SJCRH30 (cell line): ENCODE measurements around the gene GTF3C1. TPM values are rescaled to one million over a fixed set of nuclear protein-coding genes. Genes with fewer than 3 reads are reported as not detected.
A peak's percentile ranks its signal among the peaks of the same experiment; 100 is the strongest.

ENCODE experiments used
- DNase-seq, 2 experiments: peaks; one replicate each; pipeline ENCODE4 v3.0.0-alpha.2; 2015 to 2020
- H3K27ac ChIP-seq: fragments of 250-450 bp; sonication (Bioruptor Pico); 2 replicates; pipeline ENCODE4 v1.5.1; 2020; ENCODE audit warnings: mild to moderate bottlenecking, moderate library complexity
- H3K27me3 ChIP-seq: fragments of 250-450 bp; sonication (Bioruptor Pico); 2 replicates; pipeline ENCODE4 v1.5.1; 2020; ENCODE audit warnings: mild to moderate bottlenecking, moderate library complexity
- H3K36me3 ChIP-seq: fragments of 250-450 bp; sonication (Bioruptor Pico); 2 replicates; pipeline ENCODE4 v1.5.1; 2020; ENCODE audit warnings: mild to moderate bottlenecking, moderate library complexity
- H3K4me1 ChIP-seq: fragments of 250-450 bp; sonication (Bioruptor Pico); 2 replicates; pipeline ENCODE4 v1.5.1; 2020; ENCODE audit warnings: mild to moderate bottlenecking, moderate library complexity
- H3K4me3 ChIP-seq: fragments of 250-450 bp; sonication (Bioruptor Pico); 2 replicates; pipeline ENCODE4 v1.5.1; 2020; ENCODE audit warnings: mild to moderate bottlenecking, moderate library complexity
- H3K9me3 ChIP-seq: fragments of 250-450 bp; sonication (Bioruptor Pico); replicated peaks from 2 replicates; pipeline ENCODE4 v1.5.1; 2020; ENCODE audit warnings: mild to moderate bottlenecking, moderate library complexity
- total RNA-seq: library from RNA; depleted of rRNA; stranded (reverse); fragments of >200 nt; shearing (Covaris generic); gene quantifications from 2 replicates; pipeline ENCODE4 v1.2.3, GENCODE V29; 2014

The GTF3C1 gene
- total RNA-seq, 1 experiment from 2014 or later, result 124 TPM

- Histone ChIP-seq H3K4me1 (peaks cover 4% of the 10 kb centered on the region), H3K4me3 (no peak overlapping the region), H3K36me3 (peaks cover 13% of the 10 kb centered on the region), H3K9me3 (no peaks in the 10 kb centered on the region), H3K27ac (no peak overlapping the region), H3K27me3 (no peaks in the 10 kb centered on the region)
- no peak for DNase-seq
These were observed 117.2 kb downstream of the GTF3C1 start for GRCh38 chr16:27432558-27432957.

DNA sequence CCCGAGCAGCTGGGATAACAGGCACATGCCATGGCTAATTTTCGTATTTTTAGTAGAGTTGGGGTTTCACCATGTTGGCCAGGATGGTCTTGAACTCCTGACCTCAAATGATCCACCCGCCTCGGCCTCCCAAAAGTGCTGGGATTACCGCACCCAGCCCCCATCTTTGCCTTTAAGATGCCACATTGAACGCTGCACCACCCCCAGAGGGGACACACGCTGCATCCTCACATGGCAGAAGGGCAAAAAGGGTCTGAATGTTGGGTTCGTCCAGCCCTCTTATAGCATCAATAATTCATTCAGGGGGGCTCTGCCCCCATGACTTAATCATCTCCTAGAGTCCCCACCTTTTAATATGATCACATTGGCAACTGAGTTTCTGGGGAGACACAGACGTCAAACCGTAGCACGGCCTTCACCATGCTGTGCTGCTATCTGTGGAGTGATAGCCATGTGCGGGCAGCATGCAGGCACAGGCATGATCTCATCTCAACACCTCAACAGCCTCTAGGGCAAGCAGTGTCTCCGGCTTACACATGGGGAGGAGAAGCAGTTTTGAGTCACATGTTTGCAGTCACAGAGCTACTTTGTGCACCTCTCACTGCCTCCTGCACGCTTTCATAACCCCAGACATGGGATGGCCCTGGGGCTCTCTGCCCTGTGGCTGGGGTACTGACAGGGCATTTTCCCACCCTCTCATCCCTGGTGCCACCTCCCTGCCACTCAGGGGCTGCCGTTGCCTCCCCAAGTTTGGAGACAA is 117.8 kb downstream of the GTF3C1 start:
- peaks cover 13% of the 10 kb centered on the region for H3K36me3 ChIP-seq
- peaks cover 6% of the 10 kb centered on the region for H3K4me1 ChIP-seq
- no peaks in the 10 kb centered on the region for H3K27me3 ChIP-seq
- no peak overlapping the region for H3K4me3 ChIP-seq
- peak overlapping the region; percentile 62 for H3K27ac ChIP-seq
- DNase-seq, result no peak
- H3K9me3 ChIP-seq, result no peaks in the 10 kb centered on the region

GRCh38 chr16:27430923-27431484 is 118.7 kb downstream of the GTF3C1 start:
- DNase-seq, result peak; percentile 64 to 65
- Histone ChIP-seq H3K4me3 (no peak overlapping the region), H3K9me3 (no peaks in the 10 kb centered on the region), H3K36me3 (peaks cover 13% of the 10 kb centered on the region), H3K27me3 (no peaks in the 10 kb centered on the region), H3K27ac (peak overlapping the region; percentile 62), H3K4me1 (peaks cover 11% of the 10 kb centered on the region)

DNA sequence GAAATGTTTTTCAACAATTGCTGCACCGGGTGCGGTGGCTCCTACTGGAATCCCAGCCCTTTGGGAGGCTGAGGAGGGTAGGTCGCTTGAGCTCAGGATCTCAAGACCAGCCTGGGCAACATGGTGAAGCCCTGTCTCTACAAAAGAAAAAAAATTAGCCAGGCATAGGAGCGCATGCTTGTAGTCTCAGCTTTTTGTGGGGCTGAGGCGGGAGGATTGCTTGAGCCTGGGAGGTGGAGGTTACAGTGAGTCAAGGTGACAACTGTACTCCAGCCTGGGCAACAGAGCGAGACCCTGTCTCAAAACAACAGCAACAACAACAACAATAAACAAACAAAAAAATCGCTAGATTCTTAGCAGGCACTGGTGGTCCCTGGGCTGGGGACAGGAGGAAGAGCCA is 119.2 kb downstream of the GTF3C1 start:
- Histone ChIP-seq H3K36me3 (peaks cover 12% of the 10 kb centered on the region), H3K4me1 (peaks cover 11% of the 10 kb centered on the region), H3K27ac (peak overlapping the region; percentile 62), H3K4me3 (no peak overlapping the region), H3K9me3 (no peaks in the 10 kb centered on the region), H3K27me3 (no peaks in the 10 kb centered on the region)
- DNase-seq, result no peak

DNA sequence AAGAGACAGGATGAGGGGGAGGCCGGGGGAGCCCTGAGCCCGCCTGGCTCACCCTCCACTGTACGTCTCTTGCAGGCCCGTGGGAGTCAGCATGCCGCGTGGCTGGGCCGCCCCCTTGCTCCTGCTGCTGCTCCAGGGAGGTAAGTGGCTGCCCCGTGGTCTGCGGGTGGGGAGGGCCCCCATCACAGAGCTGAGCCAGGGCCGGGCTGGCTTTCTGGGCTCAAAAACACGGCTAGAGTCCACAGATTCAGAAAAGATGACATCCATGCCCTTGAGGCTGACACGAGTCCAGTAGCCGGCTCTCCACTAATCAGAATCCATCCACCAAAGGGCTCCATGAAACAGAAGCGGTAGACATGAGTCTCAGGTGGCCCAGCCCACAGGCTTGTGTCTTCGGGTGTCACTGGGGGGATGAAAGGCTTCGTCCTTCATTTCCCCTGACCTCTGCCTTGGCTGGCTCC is 119.7 kb downstream of the GTF3C1 start:
- DNase-seq, result no peak
- H3K4me1 ChIP-seq, result peaks cover 11% of the 10 kb centered on the region
- H3K4me3 ChIP-seq, result no peak overlapping the region
- no peaks in the 10 kb centered on the region for H3K9me3 ChIP-seq
- H3K36me3 ChIP-seq, result peaks cover 8% of the 10 kb centered on the region
- no peaks in the 10 kb centered on the region for H3K27me3 ChIP-seq
- H3K27ac ChIP-seq, result no peak overlapping the region

- DNase-seq, result no peak
- Histone ChIP-seq H3K4me1 (peaks cover 11% of the 10 kb centered on the region), H3K4me3 (no peak overlapping the region), H3K36me3 (peaks cover 2% of the 10 kb centered on the region), H3K9me3 (no peaks in the 10 kb centered on the region), H3K27me3 (no peaks in the 10 kb centered on the region), H3K27ac (no peak overlapping the region)
These were observed 120.3 kb downstream of the GTF3C1 start for GRCh38 chr16:27429330-27429871.

GRCh38 chr16:27428026-27428785 is 121.5 kb downstream of the GTF3C1 start:
- H3K36me3 ChIP-seq, result peaks cover 6% of the 10 kb centered on the region

DNA sequence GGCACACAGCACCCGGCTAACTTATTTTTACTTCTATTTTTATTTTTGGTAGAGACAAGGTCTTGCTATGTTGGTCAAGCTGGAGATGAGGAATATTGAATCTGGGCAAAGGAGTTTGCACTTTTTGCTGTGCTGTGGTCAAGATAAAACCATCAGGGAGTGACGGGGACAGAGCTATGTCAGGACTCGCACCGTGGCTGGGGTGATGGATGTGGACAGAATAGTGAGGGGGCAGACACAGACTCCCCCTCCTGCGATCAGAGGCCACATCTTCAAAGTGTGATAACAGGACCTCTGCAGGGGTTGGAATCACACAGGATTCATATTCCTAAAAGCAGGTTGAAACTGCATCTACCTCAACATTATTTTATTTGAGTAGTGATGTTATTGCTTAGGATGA is 122.2 kb downstream of the GTF3C1 start:
- H3K4me3 ChIP-seq, result no peak overlapping the region
- peaks cover 11% of the 10 kb centered on the region for H3K4me1 ChIP-seq
- H3K27ac ChIP-seq, result no peak overlapping the region
- H3K36me3 ChIP-seq, result peaks cover 6% of the 10 kb centered on the region
- DNase-seq, result no peak
- no peaks in the 10 kb centered on the region for H3K27me3 ChIP-seq
- H3K9me3 ChIP-seq, result peaks cover 7% of the 10 kb centered on the region

More at GRCh38 chr16:27428026-27428785, 121.5 kb downstream of the GTF3C1 start:
- no peaks in the 10 kb centered on the region for H3K27me3 ChIP-seq
- 0 out of 2 replicates have a peak, but pooled peaks cover 5% of the 10 kb centered on the region for H3K9me3 ChIP-seq
- no peak overlapping the region for H3K27ac ChIP-seq
- no peak for DNase-seq
- H3K4me1 ChIP-seq, result peaks cover 11% of the 10 kb centered on the region
- no peak overlapping the region for H3K4me3 ChIP-seq

DNA sequence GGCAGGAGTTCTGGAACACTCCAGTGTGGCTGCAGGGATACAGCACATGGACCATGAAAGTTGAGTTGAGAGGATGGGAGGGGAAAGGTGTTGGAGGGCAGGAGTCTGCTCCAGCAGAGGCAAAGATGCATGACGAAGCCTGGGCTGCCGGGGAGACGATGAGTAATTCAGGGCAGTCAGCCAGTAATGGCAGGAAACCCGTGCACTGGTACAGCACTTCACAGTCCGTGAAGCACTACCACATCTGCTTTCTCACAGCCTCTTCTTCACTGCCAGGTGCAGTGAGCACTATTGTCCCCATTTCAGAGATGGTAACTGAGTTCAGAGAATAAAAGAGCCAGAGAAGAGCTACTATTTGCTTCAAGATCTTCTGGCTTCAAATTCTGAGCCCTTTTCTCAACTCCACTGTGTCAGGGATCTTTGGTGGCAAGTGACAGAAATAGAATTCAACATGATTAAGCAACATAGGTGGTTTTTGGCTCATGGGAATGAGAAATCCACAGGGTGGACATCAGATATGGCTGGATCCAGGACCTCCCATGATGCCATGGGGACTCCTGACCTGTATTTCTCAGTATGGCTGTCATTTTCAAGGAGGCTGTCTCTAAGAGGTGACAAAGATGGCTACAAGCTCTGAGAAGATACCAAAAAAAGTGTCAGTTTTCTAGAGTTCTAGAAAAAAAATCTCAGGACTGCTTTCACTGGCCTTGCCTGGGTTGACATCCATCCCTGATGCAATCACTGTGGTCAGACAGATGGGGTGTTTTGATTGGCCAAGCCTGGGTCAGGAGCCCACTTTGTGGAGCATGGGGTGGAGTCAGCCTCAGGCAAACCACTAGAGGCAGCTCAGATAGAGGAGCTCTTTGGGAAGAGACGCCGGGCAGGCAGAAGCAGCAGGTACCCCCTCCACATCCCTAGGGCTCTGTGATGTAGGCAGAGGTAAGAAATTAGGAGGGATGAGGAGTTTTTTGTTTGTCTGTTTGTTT is 123.0 kb downstream of the GTF3C1 start:
- Histone ChIP-seq H3K4me3 (no peak overlapping the region), H3K9me3 (peaks cover 15% of the 10 kb centered on the region), H3K27me3 (no peaks in the 10 kb centered on the region), H3K36me3 (peaks cover 12% of the 10 kb centered on the region), H3K4me1 (peaks cover 11% of the 10 kb centered on the region), H3K27ac (peak overlapping the region; percentile 38; the same call in 1 of the 2 replicates)
- peak; percentile 58 to 65 for DNase-seq

- H3K4me1 ChIP-seq, result peaks cover 8% of the 10 kb centered on the region; the same call in 1 of the 2 replicates
- no peak for DNase-seq
- no peak overlapping the region for H3K4me3 ChIP-seq
- peaks cover 12% of the 10 kb centered on the region for H3K36me3 ChIP-seq
- no peaks in the 10 kb centered on the region for H3K27me3 ChIP-seq
- no peak overlapping the region for H3K27ac ChIP-seq
- peaks cover 20% of the 10 kb centered on the region for H3K9me3 ChIP-seq
These were observed 123.8 kb downstream of the GTF3C1 start for GRCh38 chr16:27425961-27426360.

- H3K27ac ChIP-seq, result no peak overlapping the region
- H3K36me3 ChIP-seq, result peaks cover 14% of the 10 kb centered on the region
- peaks cover 8% of the 10 kb centered on the region; the same call in 1 of the 2 replicates for H3K4me1 ChIP-seq
- H3K9me3 ChIP-seq, result peaks cover 20% of the 10 kb centered on the region
- no peaks in the 10 kb centered on the region for H3K27me3 ChIP-seq
- DNase-seq, result no peak
- H3K4me3 ChIP-seq, result no peak overlapping the region
These were observed 124.8 kb downstream of the GTF3C1 start for GRCh38 chr16:27424772-27425498.

- Histone ChIP-seq H3K9me3 (peaks cover 20% of the 10 kb centered on the region), H3K4me3 (no peak overlapping the region), H3K36me3 (peaks cover 25% of the 10 kb centered on the region), H3K27me3 (no peaks in the 10 kb centered on the region), H3K4me1 (peaks cover 7% of the 10 kb centered on the region; the same call in 1 of the 2 replicates), H3K27ac (no peak overlapping the region)
- no peak for DNase-seq
These were observed 127.6 kb downstream of the GTF3C1 start for GRCh38 chr16:27421961-27422740.
